HepG2 (cell line): ENCODE measurements around the gene NDRG3. TPM values are rescaled to one million over a fixed set of nuclear protein-coding genes. Genes with fewer than 3 reads are reported as not detected.

Source experiments
- ASH2L ChIP-seq: fragments of 300-600, 200-600 bp; sonication (generic); IDR thresholded peaks from 2 replicates; pipeline ENCODE4 v1.7.0; 2017; ENCODE audit warnings: low read depth, mild to moderate bottlenecking, moderate library complexity, mixed read lengths, low read length; ENCODE audit not compliant: insufficient read length
- BORCS8-MEF2B ChIP-seq: sonication (generic); formaldehyde crosslinking; IDR thresholded peaks from 2 replicates; pipeline ENCODE4 v1.8.0; 2022; ENCODE audit warnings: mild to moderate bottlenecking, missing genetic modification reagents
- DR1 ChIP-seq: sonication (generic); formaldehyde crosslinking; IDR thresholded peaks from 2 replicates; pipeline ENCODE4 v1.8.0; 2021; ENCODE audit warnings: mild to moderate bottlenecking, missing genetic modification reagents, inconsistent platforms
- POLR2G ChIP-seq: fragments of 200-400 bp; formaldehyde crosslinking; IDR thresholded peaks from 2 replicates; pipeline ENCODE4 v1.6.1; 2018; ENCODE audit warnings: mild to moderate bottlenecking, low read depth, low read length, moderate library complexity
- SIN3A ChIP-seq: IDR thresholded peaks from 2 replicates; pipeline ENCODE4 v1.6.1; 2011; ENCODE audit warnings: low read depth, mild to moderate bottlenecking, control low read depth, low read length, borderline replicate concordance
- SMAD9 ChIP-seq: sonication (generic); formaldehyde crosslinking; IDR thresholded peaks from 2 replicates; pipeline ENCODE4 v1.5.1; 2020; ENCODE audit warnings: mild to moderate bottlenecking, missing genetic modification reagents
- SP5 ChIP-seq: IDR thresholded peaks from 2 replicates; pipeline ENCODE4 v1.6.1; 2016; ENCODE audit warnings: low read depth, borderline replicate concordance
- ZBTB7A ChIP-seq: sonication (generic); formaldehyde crosslinking; IDR thresholded peaks from 2 replicates; pipeline ENCODE4 v1.8.0; 2022; ENCODE audit warnings: mild to moderate bottlenecking, missing genetic modification reagents
- ZFY ChIP-seq: sonication (generic); formaldehyde crosslinking; IDR thresholded peaks from 2 replicates; pipeline ENCODE4 v1.4.0; 2020; ENCODE audit warnings: missing genetic modification reagents
- ZNF121 ChIP-seq: sonication (generic); formaldehyde crosslinking; IDR thresholded peaks from 2 replicates; pipeline ENCODE4 v1.5.0; 2020; ENCODE audit warnings: mild to moderate bottlenecking, missing genetic modification reagents
- ZNF510 ChIP-seq: sonication (generic); formaldehyde crosslinking; IDR thresholded peaks from 2 replicates; pipeline ENCODE4 v1.4.0; 2020; ENCODE audit warnings: low read depth, mild to moderate bottlenecking, missing genetic modification reagents
- ZNF614 ChIP-seq: IDR thresholded peaks from 2 replicates; pipeline ENCODE4 v1.6.1; 2018; ENCODE audit warnings: missing biosample characterization, missing genetic modification reagents, inconsistent platforms, borderline replicate concordance
- ZNF720 ChIP-seq: sonication (generic); formaldehyde crosslinking; IDR thresholded peaks from 2 replicates; pipeline ENCODE4 v1.4.0; 2020; ENCODE audit warnings: missing genetic modification reagents
- polyA plus RNA-seq, 8 experiments: library from polyadenylated mRNA; depleted of rRNA in 3 of 8; stranded (reverse) in 7 of 8; unstranded in 1 of 8; fragments of >200 nt; fragmentation: Illumina TruSeq in 4 of 8; extraction: Trizol in 4 of 8; gene quantifications; 2 replicates each; pipeline versions ENCODE4 v1.2.1 to v1.2.3, GENCODE V29; 2011 to 2016; ENCODE audit warnings: low read depth in 4 of 8, missing spikeins in 1 of 8, mixed read lengths in 1 of 8; ENCODE audit not compliant: insufficient read depth in 1 of 8
- total RNA-seq, 5 experiments: library from RNA; depleted of rRNA; stranded (reverse); fragments of >200 nt; fragmentation: Illumina TruSeq; extraction: Trizol; gene quantifications; 2 replicates each; pipeline ENCODE4 v1.2.3, GENCODE V29; 2016; ENCODE audit warnings: low read depth in 1 of 5
- TF ChIP-seq, protein P1 (sequence below): sonication (generic); formaldehyde crosslinking; IDR thresholded peaks from 2 replicates; pipeline ENCODE4 v1.4.0; 2020; ENCODE audit warnings: missing genetic modification reagents, borderline replicate concordance
- TF ChIP-seq, protein P2 (sequence below): sonication (generic); formaldehyde crosslinking; IDR thresholded peaks from 2 replicates; pipeline ENCODE4 v1.5.0; 2020; ENCODE audit warnings: mild to moderate bottlenecking, missing genetic modification reagents
- TF ChIP-seq, protein P3 (sequence below): sonication (generic); formaldehyde crosslinking; IDR thresholded peaks from 2 replicates; pipeline ENCODE4 v1.4.0; 2020; ENCODE audit warnings: missing genetic modification reagents; ENCODE audit errors: not compliant biosample characterization
- TF ChIP-seq, protein P4 (sequence below): sonication (generic); formaldehyde crosslinking; IDR thresholded peaks from 2 replicates; pipeline ENCODE4 v1.4.0; 2020; ENCODE audit warnings: low read depth, mild to moderate bottlenecking, missing genetic modification reagents
- TF ChIP-seq, protein P5 (sequence below): sonication (generic); formaldehyde crosslinking; IDR thresholded peaks from 2 replicates; pipeline ENCODE4 v1.5.1; 2020; ENCODE audit warnings: missing genetic modification reagents, mild to moderate bottlenecking, borderline replicate concordance

The NDRG3 gene
- total and polyA plus RNA-seq, 2 of the 13 experiments (the other 11 are each of a cell fraction or from before 2014, with no cell fraction given) = 36.0 to 40.5 TPM

DNA sequence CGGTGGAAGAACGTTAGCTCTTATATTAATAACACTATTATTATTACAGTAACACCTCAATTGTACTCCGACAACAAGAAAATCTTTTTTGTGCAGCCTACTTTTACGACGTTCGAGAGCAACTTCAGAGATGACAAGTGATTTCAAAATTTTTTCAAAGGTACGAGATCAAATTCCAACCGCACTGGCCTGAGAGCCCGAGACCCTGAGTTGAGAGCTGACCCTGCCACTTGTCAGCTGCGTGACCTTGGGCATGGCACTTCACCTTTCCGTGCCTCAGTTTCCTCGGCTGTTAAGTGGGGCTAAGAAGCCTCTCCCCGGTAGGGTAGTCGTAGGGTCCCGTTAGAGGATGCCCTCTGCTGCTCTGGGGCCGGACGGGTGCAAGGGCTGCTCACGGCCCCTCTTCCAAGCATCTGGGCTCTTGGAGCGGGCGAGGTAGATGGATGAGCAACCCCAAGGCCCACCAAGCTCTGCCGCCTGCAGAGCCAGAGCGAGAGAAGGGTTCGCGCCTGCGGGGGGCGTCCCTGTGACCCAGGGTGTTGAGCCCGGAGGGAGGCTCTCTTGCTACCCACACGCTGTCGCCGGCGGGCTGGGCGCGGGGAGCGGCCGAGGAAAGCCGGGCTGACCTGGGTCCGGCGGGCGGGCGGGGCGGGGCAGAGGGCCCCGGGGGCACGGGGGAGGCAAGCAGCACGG is 510 bp downstream of the NDRG3 start (continued):
- TF ChIP-seq, protein P1, sequence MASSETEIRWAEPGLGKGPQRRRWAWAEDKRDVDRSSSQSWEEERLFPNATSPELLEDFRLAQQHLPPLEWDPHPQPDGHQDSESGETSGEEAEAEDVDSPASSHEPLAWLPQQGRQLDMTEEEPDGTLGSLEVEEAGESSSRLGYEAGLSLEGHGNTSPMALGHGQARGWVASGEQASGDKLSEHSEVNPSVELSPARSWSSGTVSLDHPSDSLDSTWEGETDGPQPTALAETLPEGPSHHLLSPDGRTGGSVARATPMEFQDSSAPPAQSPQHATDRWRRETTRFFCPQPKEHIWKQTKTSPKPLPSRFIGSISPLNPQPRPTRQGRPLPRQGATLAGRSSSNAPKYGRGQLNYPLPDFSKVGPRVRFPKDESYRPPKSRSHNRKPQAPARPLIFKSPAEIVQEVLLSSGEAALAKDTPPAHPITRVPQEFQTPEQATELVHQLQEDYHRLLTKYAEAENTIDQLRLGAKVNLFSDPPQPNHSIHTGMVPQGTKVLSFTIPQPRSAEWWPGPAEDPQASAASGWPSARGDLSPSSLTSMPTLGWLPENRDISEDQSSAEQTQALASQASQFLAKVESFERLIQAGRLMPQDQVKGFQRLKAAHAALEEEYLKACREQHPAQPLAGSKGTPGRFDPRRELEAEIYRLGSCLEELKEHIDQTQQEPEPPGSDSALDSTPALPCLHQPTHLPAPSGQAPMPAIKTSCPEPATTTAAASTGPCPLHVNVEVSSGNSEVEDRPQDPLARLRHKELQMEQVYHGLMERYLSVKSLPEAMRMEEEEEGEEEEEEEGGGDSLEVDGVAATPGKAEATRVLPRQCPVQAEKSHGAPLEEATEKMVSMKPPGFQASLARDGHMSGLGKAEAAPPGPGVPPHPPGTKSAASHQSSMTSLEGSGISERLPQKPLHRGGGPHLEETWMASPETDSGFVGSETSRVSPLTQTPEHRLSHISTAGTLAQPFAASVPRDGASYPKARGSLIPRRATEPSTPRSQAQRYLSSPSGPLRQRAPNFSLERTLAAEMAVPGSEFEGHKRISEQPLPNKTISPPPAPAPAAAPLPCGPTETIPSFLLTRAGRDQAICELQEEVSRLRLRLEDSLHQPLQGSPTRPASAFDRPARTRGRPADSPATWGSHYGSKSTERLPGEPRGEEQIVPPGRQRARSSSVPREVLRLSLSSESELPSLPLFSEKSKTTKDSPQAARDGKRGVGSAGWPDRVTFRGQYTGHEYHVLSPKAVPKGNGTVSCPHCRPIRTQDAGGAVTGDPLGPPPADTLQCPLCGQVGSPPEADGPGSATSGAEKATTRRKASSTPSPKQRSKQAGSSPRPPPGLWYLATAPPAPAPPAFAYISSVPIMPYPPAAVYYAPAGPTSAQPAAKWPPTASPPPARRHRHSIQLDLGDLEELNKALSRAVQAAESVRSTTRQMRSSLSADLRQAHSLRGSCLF (CRISPR knock-in tag) = no peak
- TF ChIP-seq ZNF720 (CRISPR knock-in tag) (no peak), ZNF510 (CRISPR knock-in tag) (peak; percentile 60; the same call in 1 of the 2 replicates), ZNF614 (CRISPR knock-in tag) (no peak), SIN3A (no peak; the same call in 1 of the 2 replicates), POLR2G (no peak), ZNF121 (CRISPR knock-in tag) (no peak), ZBTB7A (CRISPR knock-in tag) (no peak), SMAD9 (no peak), ASH2L (peak; percentile 53), BORCS8-MEF2B (CRISPR knock-in tag) (peak; percentile 80; the same call in 1 of the 2 replicates), SP5 (no peak), ZFY (CRISPR knock-in tag) (no peak), DR1 (no peak)
- TF ChIP-seq, protein P2, sequence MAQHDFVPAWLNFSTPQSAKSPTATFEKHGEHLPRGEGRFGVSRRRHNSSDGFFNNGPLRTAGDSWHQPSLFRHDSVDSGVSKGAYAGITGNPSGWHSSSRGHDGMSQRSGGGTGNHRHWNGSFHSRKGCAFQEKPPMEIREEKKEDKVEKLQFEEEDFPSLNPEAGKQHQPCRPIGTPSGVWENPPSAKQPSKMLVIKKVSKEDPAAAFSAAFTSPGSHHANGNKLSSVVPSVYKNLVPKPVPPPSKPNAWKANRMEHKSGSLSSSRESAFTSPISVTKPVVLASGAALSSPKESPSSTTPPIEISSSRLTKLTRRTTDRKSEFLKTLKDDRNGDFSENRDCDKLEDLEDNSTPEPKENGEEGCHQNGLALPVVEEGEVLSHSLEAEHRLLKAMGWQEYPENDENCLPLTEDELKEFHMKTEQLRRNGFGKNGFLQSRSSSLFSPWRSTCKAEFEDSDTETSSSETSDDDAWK (CRISPR knock-in tag) = no peak
- TF ChIP-seq, protein P3, sequence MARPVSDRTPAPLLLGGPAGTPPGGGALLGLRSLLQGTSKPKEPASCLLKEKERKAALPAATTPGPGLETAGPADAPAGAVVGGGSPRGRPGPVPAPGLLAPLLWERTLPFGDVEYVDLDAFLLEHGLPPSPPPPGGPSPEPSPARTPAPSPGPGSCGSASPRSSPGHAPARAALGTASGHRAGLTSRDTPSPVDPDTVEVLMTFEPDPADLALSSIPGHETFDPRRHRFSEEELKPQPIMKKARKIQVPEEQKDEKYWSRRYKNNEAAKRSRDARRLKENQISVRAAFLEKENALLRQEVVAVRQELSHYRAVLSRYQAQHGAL (CRISPR knock-in tag) = no peak
- TF ChIP-seq, protein P4, sequence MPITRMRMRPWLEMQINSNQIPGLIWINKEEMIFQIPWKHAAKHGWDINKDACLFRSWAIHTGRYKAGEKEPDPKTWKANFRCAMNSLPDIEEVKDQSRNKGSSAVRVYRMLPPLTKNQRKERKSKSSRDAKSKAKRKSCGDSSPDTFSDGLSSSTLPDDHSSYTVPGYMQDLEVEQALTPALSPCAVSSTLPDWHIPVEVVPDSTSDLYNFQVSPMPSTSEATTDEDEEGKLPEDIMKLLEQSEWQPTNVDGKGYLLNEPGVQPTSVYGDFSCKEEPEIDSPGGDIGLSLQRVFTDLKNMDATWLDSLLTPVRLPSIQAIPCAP (CRISPR knock-in tag) = no peak
- TF ChIP-seq, protein P5, sequence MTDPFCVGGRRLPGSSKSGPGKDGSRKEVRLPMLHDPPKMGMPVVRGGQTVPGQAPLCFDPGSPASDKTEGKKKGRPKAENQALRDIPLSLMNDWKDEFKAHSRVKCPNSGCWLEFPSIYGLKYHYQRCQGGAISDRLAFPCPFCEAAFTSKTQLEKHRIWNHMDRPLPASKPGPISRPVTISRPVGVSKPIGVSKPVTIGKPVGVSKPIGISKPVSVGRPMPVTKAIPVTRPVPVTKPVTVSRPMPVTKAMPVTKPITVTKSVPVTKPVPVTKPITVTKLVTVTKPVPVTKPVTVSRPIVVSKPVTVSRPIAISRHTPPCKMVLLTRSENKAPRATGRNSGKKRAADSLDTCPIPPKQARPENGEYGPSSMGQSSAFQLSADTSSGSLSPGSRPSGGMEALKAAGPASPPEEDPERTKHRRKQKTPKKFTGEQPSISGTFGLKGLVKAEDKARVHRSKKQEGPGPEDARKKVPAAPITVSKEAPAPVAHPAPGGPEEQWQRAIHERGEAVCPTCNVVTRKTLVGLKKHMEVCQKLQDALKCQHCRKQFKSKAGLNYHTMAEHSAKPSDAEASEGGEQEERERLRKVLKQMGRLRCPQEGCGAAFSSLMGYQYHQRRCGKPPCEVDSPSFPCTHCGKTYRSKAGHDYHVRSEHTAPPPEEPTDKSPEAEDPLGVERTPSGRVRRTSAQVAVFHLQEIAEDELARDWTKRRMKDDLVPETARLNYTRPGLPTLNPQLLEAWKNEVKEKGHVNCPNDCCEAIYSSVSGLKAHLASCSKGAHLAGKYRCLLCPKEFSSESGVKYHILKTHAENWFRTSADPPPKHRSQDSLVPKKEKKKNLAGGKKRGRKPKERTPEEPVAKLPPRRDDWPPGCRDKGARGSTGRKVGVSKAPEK (CRISPR knock-in tag) = no peak
